Left lobe of liver (tissue), 2 donors: ENCODE results near the gene ETV3L. TPM values are rescaled to one million over a fixed set of nuclear protein-coding genes. Genes with fewer than 3 reads are reported as not detected.
"Not testable (repeated sequence)": the region's sequence is repeated elsewhere in the genome, so short reads cannot be mapped to it uniquely, and the experiment has no call there.

ENCODE experiments used
- ATAC-seq: fragments of 200-7000 bp; cut with Tn5 transposase; one replicate; pipeline ENCODE4 v1.9.1; 2020; ENCODE audit warnings: mild to moderate bottlenecking, moderate library complexity
- DNase-seq: peaks from one replicate; pipeline ENCODE4 v3.0.0-alpha.2; 2020; ENCODE audit warnings: low spot score
- total RNA-seq: library from RNA; stranded (reverse); gene quantifications from one replicate; pipeline ENCODE4 v1.2.1, GENCODE V29; 2021
- donor health status: DM: no; HTN: no; CAD: no; lungs with moderate emphysema.
- donor health status: DM: no; HTN: yes; CAD: no.

ETV3L gene
- total RNA-seq, 1 donor from 2014 or later: not detected

GRCh38 chr1:157084720-157085119 is 14.9 kb downstream of the ETV3L start:
- DNase-seq (peak; percentile 30), ATAC-seq (no peak)

DNA sequence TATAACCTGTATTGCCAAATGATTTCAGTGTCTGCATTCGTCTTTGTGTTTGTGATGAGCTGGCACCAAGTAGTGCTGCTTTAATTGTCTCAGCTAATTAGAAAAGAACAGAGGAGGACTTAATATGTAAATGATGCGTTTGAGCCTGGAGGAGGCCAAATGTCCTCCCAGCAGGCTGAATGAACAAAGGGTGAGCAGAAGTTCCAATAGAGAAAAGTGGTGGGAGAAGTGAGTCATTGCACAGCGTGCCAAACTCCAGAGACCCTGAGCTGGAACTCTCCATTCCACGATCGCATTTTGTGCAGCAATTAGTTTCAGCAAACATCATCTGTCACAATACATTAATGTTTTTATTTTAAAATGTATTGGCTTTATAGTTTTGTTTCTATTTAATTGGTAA is 17.9 kb downstream of the ETV3L start:
- ATAC-seq: no peak
- peak; percentile 0 for DNase-seq

GRCh38 chr1:157080714-157081113 is 18.9 kb downstream of the ETV3L start:
- ATAC-seq (no peak), DNase-seq (peak; percentile 29)

DNA sequence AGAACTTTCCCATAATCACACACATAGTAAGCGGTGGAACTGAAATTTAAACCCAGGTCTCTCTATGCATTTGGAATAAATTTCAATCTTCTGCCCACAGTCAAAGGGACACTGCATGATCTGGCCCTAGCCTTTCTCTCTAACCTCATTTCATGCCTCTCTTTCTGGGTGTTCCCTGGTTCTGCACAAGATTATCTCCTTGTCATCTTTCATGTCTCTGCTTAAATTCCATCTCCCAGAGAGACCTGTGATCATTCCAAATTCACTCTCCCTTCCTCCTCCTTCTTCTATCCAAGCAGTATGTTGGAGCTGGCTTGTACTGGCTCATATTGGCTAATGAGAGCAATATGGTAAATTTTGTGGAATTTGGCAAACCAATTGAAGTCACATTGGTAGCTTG is 22.2 kb downstream of the ETV3L start:
- no peak for ATAC-seq
- DNase-seq: no peak

DNA sequence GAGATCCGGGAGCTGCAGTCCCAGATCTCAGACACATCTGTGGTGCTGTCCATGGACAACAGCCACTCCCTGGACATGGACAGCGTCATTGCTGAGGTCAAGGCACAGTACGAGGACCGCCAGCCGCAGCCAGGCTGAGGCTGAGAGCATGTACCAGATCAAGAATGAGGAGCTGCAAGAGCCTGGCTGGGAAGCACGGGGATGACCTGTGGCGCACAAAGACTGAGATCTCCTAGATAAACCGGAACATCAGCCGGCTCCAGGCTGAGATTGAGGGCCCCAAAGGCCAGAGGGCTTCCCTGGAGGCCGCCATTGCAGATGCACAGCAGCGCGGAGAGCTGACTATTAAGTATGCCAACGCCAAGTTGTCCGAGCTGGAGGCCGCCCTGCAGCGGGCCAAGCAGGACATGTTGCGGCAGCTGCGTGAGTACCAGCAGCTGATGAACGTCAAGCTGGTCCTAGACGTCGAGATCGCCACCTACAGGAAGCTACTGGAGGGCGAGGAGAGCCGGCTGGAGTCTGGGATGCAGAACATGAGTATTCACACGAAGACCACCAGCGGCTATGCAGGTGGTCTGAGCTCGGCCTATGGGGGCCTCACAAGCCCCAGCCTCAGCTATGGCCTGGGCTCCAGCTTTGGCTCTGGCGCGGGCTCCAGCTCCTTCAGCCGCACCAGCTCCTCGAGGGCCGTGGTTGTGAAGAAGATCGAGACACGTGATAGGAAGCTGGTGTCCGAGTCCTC is 25.5 kb downstream of the ETV3L start:
- DNase-seq (peak; percentile 67), ATAC-seq (peak; percentile 88)

DNA sequence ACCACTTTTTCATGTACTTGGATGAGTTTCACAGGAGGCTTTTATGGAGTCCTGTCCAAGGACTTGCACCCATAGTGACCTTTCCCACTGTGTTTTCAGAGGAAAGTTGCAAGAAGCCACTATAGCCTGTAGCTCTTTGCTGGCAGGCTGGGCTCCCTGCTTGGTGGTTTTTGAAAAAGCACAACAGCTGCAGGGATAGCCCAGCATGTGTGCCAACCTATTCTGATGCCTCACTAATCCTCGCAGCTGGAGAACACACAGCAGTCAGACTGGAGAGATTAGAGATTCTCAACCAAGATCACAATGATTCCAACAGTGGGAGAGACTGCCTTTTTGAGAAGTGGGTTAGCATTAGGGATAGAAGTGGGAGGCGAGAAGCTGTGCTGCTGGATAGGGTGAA is 30.0 kb downstream of the ETV3L start:
- ATAC-seq: no peak
- DNase-seq: no peak

DNA sequence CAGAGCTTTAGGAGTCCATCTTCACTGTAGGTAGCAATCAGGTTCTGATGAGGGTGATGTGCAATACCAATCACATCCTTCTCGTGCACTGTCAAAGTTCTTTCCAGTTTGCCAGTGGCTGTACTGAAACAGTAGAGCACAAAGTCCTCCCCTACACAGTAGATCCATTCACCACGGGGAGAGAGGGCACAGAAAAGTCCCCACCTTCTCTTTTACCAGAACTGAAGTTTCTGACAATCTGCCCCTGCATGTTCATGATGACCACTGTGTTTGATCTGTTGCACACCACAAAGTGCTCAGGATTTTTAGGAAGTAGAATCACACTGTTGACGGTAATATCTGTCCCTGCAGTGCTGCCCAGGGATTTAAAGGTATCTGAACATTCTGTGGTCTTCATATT is 40.4 kb downstream of the ETV3L start:
- ATAC-seq, DNase-seq: not testable (repeated sequence)

DNA sequence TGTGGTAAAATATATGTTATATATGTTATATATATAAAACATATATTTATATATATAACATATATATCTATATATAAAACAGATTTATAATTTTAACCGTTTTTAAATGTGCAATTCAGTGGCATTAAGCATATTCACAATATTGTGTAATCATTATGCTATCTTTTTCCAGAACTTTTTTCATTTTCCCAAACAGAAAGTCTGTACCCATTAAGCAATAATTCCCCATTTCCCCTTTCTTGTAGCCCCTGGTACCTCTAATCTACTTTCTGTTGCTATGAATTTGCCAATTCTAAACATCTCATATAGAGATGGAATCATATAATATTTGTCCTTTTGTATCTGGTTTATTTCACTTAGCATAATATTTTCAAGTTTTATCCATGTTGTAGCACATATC is 43.3 kb downstream of the ETV3L start:
- ATAC-seq (no peak), DNase-seq (no peak)

DNA sequence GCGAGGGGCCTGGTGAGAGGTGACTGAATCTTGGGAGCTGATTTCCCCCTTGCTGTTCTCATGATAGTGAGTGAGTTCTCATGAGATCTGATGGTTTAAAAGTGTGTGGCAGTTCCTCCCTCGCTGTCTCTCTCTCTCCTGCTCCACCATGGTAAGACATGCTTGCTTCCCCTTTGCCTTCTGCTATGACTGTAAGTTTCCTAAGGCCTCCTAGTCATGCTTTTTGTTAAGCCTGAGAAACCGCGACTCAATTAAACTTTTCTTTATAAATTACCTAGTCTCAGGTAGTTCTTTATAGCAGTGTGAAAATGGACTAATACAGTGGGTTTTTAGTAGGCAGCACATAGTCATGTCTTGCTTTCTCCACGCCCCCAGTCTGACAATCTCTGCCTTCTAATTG is 43.9 kb downstream of the ETV3L start:
- ATAC-seq: not testable (repeated sequence)

DNA sequence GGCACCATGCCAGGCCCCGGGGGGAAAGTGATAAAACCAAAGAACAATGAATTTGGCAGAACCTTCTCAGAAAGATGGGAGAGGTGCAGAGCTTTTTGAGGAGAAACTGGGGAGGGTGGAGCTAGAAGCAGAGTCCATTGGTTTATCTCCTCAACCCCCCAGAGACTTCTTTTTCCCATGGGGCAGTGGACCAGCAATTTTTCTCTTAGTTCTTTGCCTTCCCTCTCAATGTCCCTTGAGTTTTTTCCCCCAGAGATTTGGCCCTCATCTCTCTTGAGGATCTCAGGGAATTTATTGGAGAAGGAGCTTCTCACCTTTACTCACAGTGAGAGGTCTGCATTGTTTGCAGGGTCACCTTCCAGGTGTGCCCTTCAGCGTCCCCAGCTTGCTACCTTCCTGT is 48.8 kb downstream of the ETV3L start:
- ATAC-seq: no peak
- DNase-seq: no peak

More for the DNA sequence above, 43.9 kb downstream of the ETV3L start:
- DNase-seq: not testable (repeated sequence)

GRCh38 chr1:157047062-157047410 is 52.6 kb downstream of the ETV3L start:
- ATAC-seq (no peak), DNase-seq (no peak)

GRCh38 chr1:157045250-157046218 is 54.1 kb downstream of the ETV3L start, which contains the start of gene ARHGEF11:
Gene ARHGEF11, minus strand, starts transcription at chr1:157045742. Its CDS starts 1,412 bp downstream, at chr1:157044330.
- DNase-seq: peak; percentile 95
- peak; percentile 96 for ATAC-seq

- ATAC-seq: no peak
- DNase-seq: no peak
Observed at GRCh38 chr1:157044326-157044725, 55.3 kb downstream of the ETV3L start.

DNA sequence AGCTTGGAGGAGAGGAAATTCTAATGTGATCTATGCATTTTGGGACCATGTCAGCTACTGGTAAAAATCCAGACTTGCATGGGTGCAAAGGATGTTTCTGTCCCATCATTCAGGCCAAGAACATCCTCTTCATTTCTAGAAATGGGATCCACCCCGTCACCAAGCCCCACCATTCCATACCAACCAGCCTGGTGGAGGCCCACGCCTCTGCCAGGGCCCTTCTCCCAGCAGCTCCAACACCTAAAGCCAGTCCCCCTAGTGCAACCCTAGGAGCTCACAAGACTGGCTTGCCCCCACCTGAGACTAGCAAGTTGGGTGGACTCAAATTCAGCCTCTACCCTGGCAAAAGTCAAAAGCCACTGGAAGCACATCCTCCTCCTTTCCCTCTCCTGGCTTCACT is 55.9 kb downstream of the ETV3L start:
- DNase-seq (no peak), ATAC-seq (no peak)

DNA sequence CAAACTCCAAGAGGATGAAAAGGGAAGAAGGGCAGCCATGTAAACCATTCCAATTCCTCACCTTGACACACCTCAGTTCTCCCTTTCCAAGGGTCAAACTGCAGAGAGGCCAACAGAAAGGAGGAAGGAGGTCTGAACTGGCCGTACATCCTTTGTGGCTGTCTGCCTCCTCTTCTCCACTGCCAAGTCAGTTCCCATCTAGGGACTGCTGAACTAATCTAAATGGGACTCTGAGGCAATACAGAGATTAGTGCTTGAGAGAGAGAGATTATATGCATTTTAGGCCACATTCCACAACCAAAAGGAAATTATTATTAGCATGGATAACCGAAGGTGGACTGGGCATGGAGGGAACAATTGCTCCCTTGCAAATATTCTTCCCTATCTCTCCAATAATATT is 56.8 kb downstream of the ETV3L start:
- no peak for DNase-seq
- no peak for ATAC-seq

Other genes with a start within 250 kb of the ETV3L start
- gene INSRR, start 240.7 kb downstream of the ETV3L start, total RNA-seq: not detected
- gene NTRK1, start 238.9 kb downstream of the ETV3L start, total RNA-seq: not detected
- 4.5 TPM for gene PEAR1, start 206.1 kb downstream of the ETV3L start, total RNA-seq
- not detected for gene LRRC71, start 179.2 kb downstream of the ETV3L start, total RNA-seq
- 12.3 TPM for gene ARHGEF11, start 54.1 kb downstream of the ETV3L start, total RNA-seq
- 6.0 TPM for gene ETV3, start 38.6 kb upstream of the ETV3L start, total RNA-seq